Right renal pelvis (tissue), 4 donors: Measurements from ENCODE around the gene MRGPRF. TPM values are rescaled to one million over a fixed set of nuclear protein-coding genes. Genes with fewer than 3 reads are reported as not detected.

Source experiments
- DNase-seq, 4 donors: peaks; one replicate each; pipeline ENCODE4 v3.0.0-alpha.2; 2013; ENCODE audit warnings: low read depth in 4 of 4, low spot score in 3 of 4, missing footprints in 1 of 4
- polyA plus RNA-seq, 4 donors: library from polyadenylated mRNA; unstranded; fragments of 120-200 nt; gene quantifications; one replicate each; pipeline ENCODE4 v1.2.1, GENCODE V29; 2013; ENCODE audit not compliant: insufficient read length in 4 of 4

The MRGPRF gene
- polyA plus RNA-seq, 4 donors: 26.0 to 32.4 (median 26.5) TPM

GRCh38 chr11:69030301-69030700 lies 17.3 kb upstream of the MRGPRF start:
- DNase-seq: no peak

GRCh38 chr11:69027704-69028372 lies 14.8 kb upstream of the MRGPRF start:
- no peak for DNase-seq

- no peak for DNase-seq
These were observed 11.5 kb upstream of the MRGPRF start for GRCh38 chr11:69024509-69024908.

- DNase-seq: no peak
These were observed 9.2 kb upstream of the MRGPRF start for GRCh38 chr11:69022260-69022659.

- no peak for DNase-seq
These were observed 5.9 kb upstream of the MRGPRF start for GRCh38 chr11:69018924-69019323.

GRCh38 chr11:69017951-69018350 lies 4.9 kb upstream of the MRGPRF start:
- DNase-seq: no peak

GRCh38 chr11:69014898-69015549 lies 2.0 kb upstream of the MRGPRF start:
- DNase-seq: no peak

- DNase-seq: peak in 3 of 4 donors; percentile 64 to 71 (median 71)
These were observed 1.2 kb upstream of the MRGPRF start for GRCh38 chr11:69014084-69014851.

- DNase-seq: no peak
These were observed 696 bp downstream of the MRGPRF start for GRCh38 chr11:69012092-69013008.

GRCh38 chr11:69011624-69012091 lies 1.4 kb downstream of the MRGPRF start:
- DNase-seq: no peak

- peak in 3 of 4 donors; percentile 61 to 73 (median 70) for DNase-seq
These were observed 2.0 kb downstream of the MRGPRF start for GRCh38 chr11:69010964-69011623.

- no peak for DNase-seq
These were observed 2.6 kb downstream of the MRGPRF start for GRCh38 chr11:69010361-69010891.

GRCh38 chr11:69009441-69010211 lies 3.4 kb downstream of the MRGPRF start:
- DNase-seq: no peak

GRCh38 chr11:69008737-69009440 lies 4.2 kb downstream of the MRGPRF start:
- no peak for DNase-seq

- DNase-seq: no peak
These were observed 5.1 kb downstream of the MRGPRF start for GRCh38 chr11:69007975-69008381.

- no peak for DNase-seq
These were observed 6.2 kb downstream of the MRGPRF start for GRCh38 chr11:69006816-69007215.

- no peak for DNase-seq
These were observed 7.2 kb downstream of the MRGPRF start for GRCh38 chr11:69005631-69006368.
